HFFc6 (cell line): ENCODE data around the gene PCSK1N. TPM values are rescaled to one million over a fixed set of nuclear protein-coding genes. Genes with fewer than 3 reads are reported as not detected.

Experiments
- DNase-seq: peaks from one replicate; pipeline ENCODE4 v3.0.0-alpha.2; 2018
- H3K27ac Mint-ChIP-seq: 2 replicates; pipeline ENCODE4 v1.8.0; 2020; ENCODE audit warnings: mild to moderate bottlenecking, mixed read lengths
- H3K27me3 Mint-ChIP-seq: 2 replicates; pipeline ENCODE4 v1.8.0; 2021; ENCODE audit warnings: mild to moderate bottlenecking, moderate library complexity, mixed read lengths; ENCODE audit not compliant: insufficient read depth
- H3K36me3 Mint-ChIP-seq: 2 replicates; pipeline ENCODE4 v1.8.0; 2021; ENCODE audit warnings: low read depth, mixed read lengths
- H3K4me1 Mint-ChIP-seq: 2 replicates; pipeline ENCODE4 v1.8.0; 2020; ENCODE audit warnings: low read depth, mixed read lengths
- H3K4me3 Mint-ChIP-seq: 2 replicates; pipeline ENCODE4 v1.8.0; 2020; ENCODE audit warnings: mild to moderate bottlenecking, moderate library complexity, mixed read lengths
- H3K9me3 Mint-ChIP-seq: 2 replicates; pipeline ENCODE4 v1.8.0; 2020; ENCODE audit warnings: mild to moderate bottlenecking, mixed read lengths
- total RNA-seq, 6 experiments: library from RNA; stranded (reverse); fragmentation: NEBNext Ultra II Directional; extraction: Animal tissue kit (Norgen Biotek cat#: 25700); gene quantifications; 2 replicates in 1 of 6; 3 replicates in 5 of 6; pipeline ENCODE4 v1.2.3, GENCODE V29; 2021
- TF ChIP-seq, protein P1 (sequence below): fragments of 200-600 bp; sonication (generic); IDR thresholded peaks from 2 replicates; pipeline ENCODE4 v1.5.0; 2021; ENCODE audit warnings: antibody characterized with exemption, mild to moderate bottlenecking

PCSK1N gene
- total RNA-seq, 6 experiments from 2014 or later: not detected

GRCh38 chrX:48802089-48802904 is 33.1 kb downstream of the PCSK1N start:
- H3K27me3 Mint-ChIP-seq: no peaks in the 10 kb centered on the region
- peak overlapping the region; percentile 94 for H3K4me3 Mint-ChIP-seq
- TF ChIP-seq, protein P1, sequence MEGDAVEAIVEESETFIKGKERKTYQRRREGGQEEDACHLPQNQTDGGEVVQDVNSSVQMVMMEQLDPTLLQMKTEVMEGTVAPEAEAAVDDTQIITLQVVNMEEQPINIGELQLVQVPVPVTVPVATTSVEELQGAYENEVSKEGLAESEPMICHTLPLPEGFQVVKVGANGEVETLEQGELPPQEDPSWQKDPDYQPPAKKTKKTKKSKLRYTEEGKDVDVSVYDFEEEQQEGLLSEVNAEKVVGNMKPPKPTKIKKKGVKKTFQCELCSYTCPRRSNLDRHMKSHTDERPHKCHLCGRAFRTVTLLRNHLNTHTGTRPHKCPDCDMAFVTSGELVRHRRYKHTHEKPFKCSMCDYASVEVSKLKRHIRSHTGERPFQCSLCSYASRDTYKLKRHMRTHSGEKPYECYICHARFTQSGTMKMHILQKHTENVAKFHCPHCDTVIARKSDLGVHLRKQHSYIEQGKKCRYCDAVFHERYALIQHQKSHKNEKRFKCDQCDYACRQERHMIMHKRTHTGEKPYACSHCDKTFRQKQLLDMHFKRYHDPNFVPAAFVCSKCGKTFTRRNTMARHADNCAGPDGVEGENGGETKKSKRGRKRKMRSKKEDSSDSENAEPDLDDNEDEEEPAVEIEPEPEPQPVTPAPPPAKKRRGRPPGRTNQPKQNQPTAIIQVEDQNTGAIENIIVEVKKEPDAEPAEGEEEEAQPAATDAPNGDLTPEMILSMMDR: peak; percentile 5; the same call in 1 of the 2 replicates
- no peaks in the 10 kb centered on the region for H3K9me3 Mint-ChIP-seq
- DNase-seq: peak; percentile 64
- peaks cover 4% of the 10 kb centered on the region; the same call in 1 of the 2 replicates for H3K36me3 Mint-ChIP-seq
- peaks cover 18% of the 10 kb centered on the region for H3K4me1 Mint-ChIP-seq
- H3K27ac Mint-ChIP-seq: peak overlapping the region; percentile 99

GRCh38 chrX:48801280-48802088 is 33.9 kb downstream of the PCSK1N start, which contains the start of gene HDAC6:
Gene HDAC6 (plus strand): TSS chrX:48802067. CDS start chrX:48802693, 626 bp downstream.
- Mint-ChIP-seq H3K9me3 (no peaks in the 10 kb centered on the region), H3K36me3 (peaks cover 4% of the 10 kb centered on the region; the same call in 1 of the 2 replicates), H3K4me3 (peak within 1 kb of the TSS; percentile 94), H3K27ac (peak within 1 kb of the TSS; percentile 99), H3K4me1 (peaks cover 18% of the 10 kb centered on the region), H3K27me3 (no peaks in the 10 kb centered on the region)
- peak; percentile 97 for DNase-seq
- TF ChIP-seq, protein P1: 0 out of 2 replicates have a peak, but pooled peaks have one; percentile 24

DNA sequence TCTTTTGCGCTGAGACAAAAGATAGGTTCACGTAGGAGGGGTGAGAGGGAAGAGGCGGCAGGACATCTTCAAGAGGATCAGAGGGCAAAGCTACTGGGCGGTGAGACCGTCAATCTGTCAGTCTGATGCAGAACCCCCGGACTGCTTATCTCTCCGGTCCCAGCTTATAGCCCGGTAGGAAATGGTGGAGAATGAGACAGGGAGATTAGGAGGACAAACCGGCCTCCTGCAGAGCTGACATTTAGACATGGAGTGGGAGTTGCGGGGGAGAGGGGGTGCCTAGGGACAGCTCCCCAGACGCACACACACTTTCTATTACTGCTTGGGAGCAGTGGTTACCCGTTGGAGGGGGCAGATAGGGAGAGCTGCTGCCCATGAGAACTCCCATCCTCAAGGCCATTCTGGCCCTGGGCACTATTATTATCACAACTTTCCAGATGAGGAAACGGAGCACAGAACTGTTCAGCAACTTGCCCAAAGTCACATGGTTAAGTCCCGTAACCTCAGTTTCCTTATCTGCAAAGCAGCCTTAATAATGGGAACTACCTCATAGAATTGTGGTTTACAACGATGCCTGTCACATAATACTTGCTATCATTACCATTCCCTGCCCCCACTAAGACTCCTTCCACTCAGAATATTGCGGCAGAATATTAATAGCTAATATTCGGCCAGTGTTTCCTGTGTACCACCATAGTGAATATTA is 34.7 kb downstream of the PCSK1N start:
- Mint-ChIP-seq H3K4me1 (peaks cover 20% of the 10 kb centered on the region), H3K4me3 (peak overlapping the region; percentile 93), H3K36me3 (peaks cover 4% of the 10 kb centered on the region; the same call in 1 of the 2 replicates), H3K27me3 (no peaks in the 10 kb centered on the region), H3K27ac (peak overlapping the region; percentile 95), H3K9me3 (no peaks in the 10 kb centered on the region)
- DNase-seq: no peak
- TF ChIP-seq, protein P1: no peak

DNA sequence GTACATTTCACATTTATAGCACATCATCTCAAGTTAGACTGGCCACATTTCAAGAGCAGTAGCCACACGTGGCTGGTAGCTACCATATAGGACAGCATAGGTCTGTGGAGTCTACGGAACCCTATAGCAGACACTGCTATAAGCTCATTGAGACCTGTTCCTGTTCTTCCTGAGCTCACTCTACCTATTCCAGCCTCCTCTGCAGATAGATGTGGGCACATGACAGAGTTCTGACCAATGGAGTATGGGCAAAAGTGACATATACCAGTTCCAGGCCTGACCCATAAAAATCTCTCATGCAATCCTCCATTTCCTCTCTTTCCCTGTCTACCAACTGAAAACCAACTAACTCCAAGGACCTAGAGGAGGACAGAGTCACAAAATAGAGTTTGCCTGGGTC is 37.1 kb downstream of the PCSK1N start:
- no peak for DNase-seq
- Mint-ChIP-seq H3K36me3 (no peaks in the 10 kb centered on the region), H3K4me3 (no peak overlapping the region), H3K27ac (no peak overlapping the region), H3K4me1 (peaks cover 36% of the 10 kb centered on the region), H3K27me3 (peaks cover 2% of the 10 kb centered on the region), H3K9me3 (no peaks in the 10 kb centered on the region)
- TF ChIP-seq, protein P1: no peak

DNA sequence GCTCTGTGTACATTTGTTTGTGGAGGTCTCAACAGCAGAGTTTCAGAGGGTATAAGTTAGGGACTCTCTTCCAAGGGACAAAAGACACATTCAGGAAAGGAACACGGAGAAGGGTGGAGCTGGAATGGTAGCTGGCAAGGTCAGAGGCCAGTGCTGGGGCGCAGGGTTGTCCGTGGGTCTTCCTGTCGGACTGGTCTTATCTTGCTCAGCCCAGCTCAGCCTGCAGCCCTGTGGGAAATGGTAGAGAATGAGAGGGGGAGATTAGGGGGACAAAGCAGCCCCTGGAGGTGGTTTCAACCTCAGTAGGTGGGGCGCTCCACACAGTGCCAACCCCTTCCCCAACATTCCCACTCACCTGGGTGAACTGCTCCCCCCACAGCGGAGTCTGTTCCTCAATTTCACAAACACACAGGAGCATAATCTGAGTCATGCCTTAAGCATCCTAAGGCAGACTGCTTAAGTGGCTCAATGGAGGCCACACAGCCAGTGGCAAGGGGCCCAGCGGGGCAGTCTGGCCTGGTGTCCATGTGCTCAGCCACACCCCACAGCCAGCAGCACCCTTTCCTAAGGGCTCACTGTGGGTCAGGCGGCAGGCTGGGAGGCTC is 40.4 kb downstream of the PCSK1N start:
- DNase-seq: peak; percentile 47
- Mint-ChIP-seq H3K36me3 (no peaks in the 10 kb centered on the region), H3K27ac (no peak overlapping the region; the same call in 1 of the 2 replicates), H3K4me3 (no peak overlapping the region), H3K4me1 (peaks cover 18% of the 10 kb centered on the region), H3K9me3 (no peaks in the 10 kb centered on the region), H3K27me3 (peaks cover 2% of the 10 kb centered on the region)
- TF ChIP-seq, protein P1: no peak
